Spleen (tissue), 7 donors: ENCODE results near the gene SLC25A6.

ENCODE experiments used
- CTCF ChIP-seq, 11 experiments: fragments of 200-600 bp in 7 of 11; fragments of 450-650 bp in 4 of 11; sonication (generic) in 4 of 11; IDR thresholded peaks in 8 of 11; conservative IDR thresholded peaks in 3 of 11; 1 replicate in 7 of 11; 2 replicates in 4 of 11; pipeline versions ENCODE4 v1.4.0 to v1.8.0; 2016 to 2021; ENCODE audit warnings: antibody characterized with exemption in 11 of 11, inconsistent platforms in 4 of 11, mild to moderate bottlenecking in 1 of 11
- POLR2A ChIP-seq, 3 donors: fragments of 450-650 bp; IDR thresholded peaks; one replicate each; pipeline ENCODE4 v1.5.1; 2017; ENCODE audit warnings: antibody characterized with exemption in 3 of 3, mild to moderate bottlenecking in 1 of 3
- POLR2AphosphoS5 ChIP-seq, 3 donors: sonication (generic); formaldehyde crosslinking; IDR thresholded peaks; one replicate each; pipeline ENCODE4 v1.5.1; 2017; ENCODE audit warnings: antibody characterized with exemption in 3 of 3
- donor health status: DM: no; HTN: no; CAD: no; lungs with moderate emphysema.
- donor health status: DM: no; HTN: no; CAD: no.
- donor health status: DM: no; HTN: no; CAD: no.

GRCh38 chrX:1392376-1393068, 609 bp upstream of the SLC25A6 start:
- no peak for TF ChIP-seq CTCF (IDR thresholded peaks at IDR 0.05 in 8 of 11, conservative IDR thresholded peaks at IDR 0.05 in 3 of 11)
- TF ChIP-seq POLR2A (IDR thresholded peaks at IDR 0.05) = peak in 1 of 3 donors; percentile 23
- peak in 2 of 3 donors; percentile 1 to 56 for TF ChIP-seq POLR2AphosphoS5 (IDR thresholded peaks at IDR 0.05)
